Ascending aorta (tissue), 2 donors: ENCODE results near the gene ARMH1. TPM values are rescaled to one million over a fixed set of nuclear protein-coding genes. Genes with fewer than 3 reads are reported as not detected.

Source experiments
- DNase-seq, 2 donors: peaks; one replicate each; pipeline ENCODE4 v3.0.0-alpha.2; 2019; ENCODE audit warnings: low spot score in 2 of 2
- H3K27ac ChIP-seq, 2 donors: fragments of 200-600 bp; sonication (generic); one replicate each; pipeline ENCODE4 v1.5.1; 2016 to 2017; ENCODE audit warnings: mild to moderate bottlenecking in 1 of 2
- H3K27me3 ChIP-seq: fragments of 200-600 bp; sonication (generic); one replicate; pipeline ENCODE4 v1.5.1; 2017
- H3K36me3 ChIP-seq, 2 donors: fragments of 200-600 bp; sonication (generic); one replicate each; pipeline ENCODE4 v1.5.1; 2016
- H3K4me1 ChIP-seq, 2 donors: fragments of 200-600 bp; sonication (generic); one replicate each; pipeline ENCODE4 v1.5.1; 2016 to 2017; ENCODE audit warnings: mild to moderate bottlenecking in 1 of 2
- H3K4me3 ChIP-seq, 2 donors: fragments of 200-600 bp; sonication (generic); one replicate each; pipeline ENCODE4 v1.5.1; 2016 to 2017; ENCODE audit warnings: mild to moderate bottlenecking in 1 of 2
- H3K9me3 ChIP-seq, 2 donors: fragments of 200-600 bp; sonication (generic); one replicate each; pipeline ENCODE4 v1.5.1; 2016
- CTCF ChIP-seq, 3 experiments: fragments of 200-600 bp in 2 of 3; fragments of 450-650 bp in 1 of 3; sonication (generic) in 2 of 3; IDR thresholded peaks; one replicate each; pipeline ENCODE4 v1.5.1; 2016 to 2019; ENCODE audit warnings: antibody characterized with exemption in 3 of 3, mild to moderate bottlenecking in 1 of 3, moderate library complexity in 1 of 3
- intact Hi-C: fragments of 100-400 bp; cut with DNase I; formaldehyde crosslinking; loops from one replicate; pipeline ENCODE4 v1.15.1; 2023
- total RNA-seq: library from RNA; depleted of rRNA; stranded (reverse); fragments of >200 nt; gene quantifications from one replicate; pipeline ENCODE4 v1.1.0, GENCODE V29; 2016

The ARMH1 gene
- total RNA-seq, 1 donor from 2014 or later = not detected

DNA sequence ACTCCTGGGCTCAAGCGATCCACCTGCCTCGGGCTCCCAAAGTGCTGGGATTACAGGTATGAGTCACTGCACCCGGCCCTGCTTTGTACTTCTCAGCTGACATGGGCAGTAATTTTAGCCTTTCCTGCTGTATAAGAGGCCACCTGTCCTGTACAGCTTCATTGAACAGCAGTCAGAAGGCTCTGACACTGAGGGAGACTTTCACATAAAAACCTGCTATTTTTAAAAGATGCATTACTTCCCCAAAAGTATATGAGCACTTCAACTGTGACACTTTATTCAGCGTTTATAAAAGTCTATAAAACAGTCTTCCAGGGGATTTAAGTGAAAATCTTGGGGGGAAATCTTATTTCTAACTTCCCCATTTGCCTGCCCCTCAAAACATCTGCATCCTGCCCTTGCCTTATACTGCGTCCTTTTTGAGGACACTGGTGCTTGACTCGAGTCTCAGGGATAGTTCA lies 38.8 kb downstream of the ARMH1 start:
- Histone ChIP-seq H3K9me3 (no peaks in the 10 kb centered on the region), H3K27me3 (no peaks in the 10 kb centered on the region), H3K4me1 (no peaks in the 10 kb centered on the region), H3K36me3 (no peaks in the 10 kb centered on the region), H3K4me3 (no peak overlapping the region), H3K27ac (no peak overlapping the region)
- TF ChIP-seq CTCF (IDR thresholded peaks at IDR 0.05) = no peak
- no peak for DNase-seq
- intact Hi-C loops = no loop called here

- H3K9me3 ChIP-seq = no peaks in the 10 kb centered on the region
- TF ChIP-seq CTCF (IDR thresholded peaks at IDR 0.05) = no peak
- H3K4me1 ChIP-seq = no peaks in the 10 kb centered on the region
- no peak for DNase-seq
- no peak overlapping the region for H3K4me3 ChIP-seq
- no peaks in the 10 kb centered on the region for H3K36me3 ChIP-seq
- no peaks in the 10 kb centered on the region for H3K27me3 ChIP-seq
- intact Hi-C loops = no loop called here
- no peak overlapping the region for H3K27ac ChIP-seq
Measured at GRCh38 chr1:44714532-44714931, 40.0 kb downstream of the ARMH1 start.

DNA sequence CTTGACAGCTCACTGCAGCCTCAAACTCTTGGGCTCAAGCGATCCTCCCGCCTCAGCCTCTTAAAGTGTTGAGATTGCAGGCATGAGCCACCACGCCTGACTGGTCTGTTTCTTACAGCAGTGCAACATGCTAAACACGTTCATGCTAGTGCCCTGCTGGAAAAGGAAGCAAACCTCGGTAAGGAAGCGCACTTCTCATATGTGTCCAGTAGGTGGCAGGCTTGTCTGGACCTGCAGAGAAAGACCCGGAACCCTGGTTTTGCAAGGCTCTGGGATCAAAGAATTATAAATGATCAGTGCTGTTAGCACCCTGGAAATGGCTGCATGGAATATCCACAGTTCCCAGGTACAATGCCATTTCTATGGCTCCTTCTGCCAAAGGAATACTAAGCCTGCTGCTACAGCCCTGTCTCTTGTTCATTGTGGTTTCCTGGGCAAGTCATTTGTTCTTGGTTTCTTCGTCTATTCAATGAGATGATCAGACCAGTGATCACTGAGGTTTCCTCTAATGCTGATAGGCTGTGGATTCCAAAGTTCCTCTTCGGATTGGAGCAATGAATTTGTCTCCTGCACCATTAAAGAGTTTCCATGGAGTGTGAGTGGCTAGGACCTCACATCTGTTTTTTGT lies 40.5 kb downstream of the ARMH1 start:
- Histone ChIP-seq H3K9me3 (no peaks in the 10 kb centered on the region), H3K27me3 (no peaks in the 10 kb centered on the region), H3K27ac (no peak overlapping the region), H3K36me3 (no peaks in the 10 kb centered on the region), H3K4me3 (no peak overlapping the region), H3K4me1 (no peaks in the 10 kb centered on the region)
- DNase-seq = peak in 1 of 2 donors; percentile 81
- TF ChIP-seq CTCF (IDR thresholded peaks at IDR 0.05) = peak; percentile 66 to 89 (median 86)
- intact Hi-C loops = no loop called here

DNA sequence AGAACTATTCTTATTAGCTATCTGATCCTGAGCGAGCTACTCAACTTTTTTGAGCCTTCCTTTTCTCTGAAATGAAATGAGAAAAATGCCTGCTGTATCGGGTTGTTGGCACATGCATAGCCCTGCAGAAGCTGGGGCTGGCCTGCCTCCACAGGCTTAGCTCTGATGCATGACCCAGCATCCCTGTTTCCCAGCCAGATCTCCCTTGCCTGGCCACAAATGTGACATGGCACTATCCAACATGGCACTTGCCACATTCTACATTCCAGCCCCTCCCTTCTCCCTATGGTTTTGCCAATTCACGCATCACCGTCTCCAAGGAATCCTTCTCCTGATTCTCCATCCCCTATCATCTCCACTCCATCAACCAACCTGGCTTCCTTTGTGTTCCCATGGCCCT lies 42.6 kb downstream of the ARMH1 start:
- TF ChIP-seq CTCF (IDR thresholded peaks at IDR 0.05) = no peak
- intact Hi-C loops = no loop called here
- no peak overlapping the region for H3K4me3 ChIP-seq
- no peaks in the 10 kb centered on the region for H3K36me3 ChIP-seq
- DNase-seq = no peak
- H3K4me1 ChIP-seq = no peaks in the 10 kb centered on the region
- no peaks in the 10 kb centered on the region for H3K27me3 ChIP-seq
- H3K27ac ChIP-seq = no peak overlapping the region
- H3K9me3 ChIP-seq = no peaks in the 10 kb centered on the region

GRCh38 chr1:44717653-44718052 lies 43.1 kb downstream of the ARMH1 start:
- no peak for TF ChIP-seq CTCF (IDR thresholded peaks at IDR 0.05)
- Histone ChIP-seq H3K27me3 (no peaks in the 10 kb centered on the region), H3K9me3 (no peaks in the 10 kb centered on the region), H3K4me1 (no peaks in the 10 kb centered on the region), H3K4me3 (no peak overlapping the region), H3K36me3 (no peaks in the 10 kb centered on the region), H3K27ac (no peak overlapping the region)
- no peak for DNase-seq
- intact Hi-C loops = no loop called here

GRCh38 chr1:44718091-44718490 lies 43.6 kb downstream of the ARMH1 start:
- intact Hi-C loops = no loop called here
- TF ChIP-seq CTCF (IDR thresholded peaks at IDR 0.05) = no peak
- H3K4me3 ChIP-seq = no peak overlapping the region
- no peaks in the 10 kb centered on the region for H3K9me3 ChIP-seq
- no peak for DNase-seq
- H3K36me3 ChIP-seq = no peaks in the 10 kb centered on the region
- no peaks in the 10 kb centered on the region for H3K4me1 ChIP-seq
- no peak overlapping the region for H3K27ac ChIP-seq
- no peaks in the 10 kb centered on the region for H3K27me3 ChIP-seq
